NK-92 (cell line): ENCODE results near the gene MEIS2.

Experiments used
- DNase-seq: peaks from one replicate; lab custom pipeline; 2025; ENCODE audit not compliant: unreplicated experiment; lab: John Stamatoyannopoulos, UW

The MEIS2 gene

GRCh38 chr15:37098468-37099318 lies 1.7 kb downstream of the MEIS2 start:
- DNase-seq, result no peak

GRCh38 chr15:37097144-37097919 lies 3.0 kb downstream of the MEIS2 start:
- no peak for DNase-seq

GRCh38 chr15:37096558-37097143 lies 3.7 kb downstream of the MEIS2 start:
- no peak for DNase-seq

- DNase-seq, result no peak
Observed at GRCh38 chr15:37095770-37096557, 4.4 kb downstream of the MEIS2 start.

- DNase-seq, result no peak
Observed at GRCh38 chr15:37094915-37095711, 5.2 kb downstream of the MEIS2 start.

- DNase-seq, result no peak
Observed at GRCh38 chr15:37094333-37094914, 5.9 kb downstream of the MEIS2 start.

- no peak for DNase-seq
Observed at GRCh38 chr15:37093480-37094332, 6.6 kb downstream of the MEIS2 start.

GRCh38 chr15:37090543-37091175 lies 9.7 kb downstream of the MEIS2 start:
- DNase-seq, result no peak

GRCh38 chr15:37088436-37088835 lies 11.9 kb downstream of the MEIS2 start:
- DNase-seq, result no peak

GRCh38 chr15:37087131-37087588 lies 13.2 kb downstream of the MEIS2 start:
- no peak for DNase-seq

GRCh38 chr15:37086521-37086920 lies 13.8 kb downstream of the MEIS2 start:
- no peak for DNase-seq

GRCh38 chr15:37086120-37086519 lies 14.2 kb downstream of the MEIS2 start:
- DNase-seq, result no peak

- DNase-seq, result no peak
Observed at GRCh38 chr15:37084602-37085001, 15.7 kb downstream of the MEIS2 start.

GRCh38 chr15:37083610-37084009 lies 16.7 kb downstream of the MEIS2 start:
- no peak for DNase-seq

GRCh38 chr15:37081983-37082382 lies 18.4 kb downstream of the MEIS2 start:
- DNase-seq, result no peak

- DNase-seq, result no peak
Observed at GRCh38 chr15:37080261-37080921, 20.0 kb downstream of the MEIS2 start.

- DNase-seq, result no peak
Observed at GRCh38 chr15:37079726-37080125, 20.6 kb downstream of the MEIS2 start.

- DNase-seq, result no peak
Observed at GRCh38 chr15:37078566-37078965, 21.8 kb downstream of the MEIS2 start.
